A549 treated with dexamethasone at 1 μM for 4 hours (cell line): ENCODE data around the gene IGFL1. TPM values are rescaled to one million over a fixed set of nuclear protein-coding genes. Genes with fewer than 3 reads are reported as not detected.

ENCODE experiments used
- total RNA-seq: library from RNA; stranded (reverse); fragments of 200-300 nt; extraction: Qiagen RNA extraction; gene quantifications from 5 replicates; pipeline ENCODE4 v1.2.3, GENCODE V29; 2022

The IGFL1 gene
- 1.5 to 2.2 TPM (median 1.7 TPM) in 5 replicates for total RNA-seq

GRCh38 chr19:46229442-46229841 lies at the start of gene IGFL1:
TSS of gene IGFL1 (plus strand) at chr19:46229742. CDS start at chr19:46229775, 33 bp downstream.

Other genes starting within 250 kb of the IGFL1 start
- 3.4 to 5.8 TPM (median 5.7 TPM) in 5 replicates for gene CCDC61, start 234.3 kb upstream of the IGFL1 start, total RNA-seq
- gene PGLYRP1, start 206.7 kb upstream of the IGFL1 start, total RNA-seq, result not detected in 5 replicates
- gene IGFL4, start 188.7 kb upstream of the IGFL1 start, total RNA-seq, result 0.16 to 0.52 TPM (median 0.47 TPM) in 5 replicates
- gene IGFL3, start 105.1 kb upstream of the IGFL1 start, total RNA-seq, result 0.15 to 0.44 TPM (median 0.29 TPM) in 3 of 5 replicates, not detected in the others
- 0.31 to 1.3 TPM (median 0.65 TPM) in 5 replicates for gene IGFL2, start 81.5 kb upstream of the IGFL1 start, total RNA-seq
- gene HIF3A, start 67.3 kb downstream of the IGFL1 start, total RNA-seq, result 0.02 to 0.36 TPM (median 0.21 TPM) in 4 of 5 replicates, not detected in the other
- gene PPP5C, start 117.3 kb downstream of the IGFL1 start, total RNA-seq, result 74.4 to 85.7 TPM (median 83.5 TPM) in 5 replicates
- gene CCDC8, start 183.8 kb downstream of the IGFL1 start, total RNA-seq, result not detected in 5 replicates
- gene PNMA8C, start 199.2 kb downstream of the IGFL1 start, total RNA-seq, result not detected in 5 replicates
- gene PNMA8A, start 241.8 kb downstream of the IGFL1 start, total RNA-seq, result 8.1 to 9.4 TPM (median 9.1 TPM) in 5 replicates